H9 (cell line): ENCODE data around the gene CEP68. TPM values are rescaled to one million over a fixed set of nuclear protein-coding genes. Genes with fewer than 3 reads are reported as not detected.
A peak's percentile ranks its signal among the peaks of the same experiment; 100 is the strongest.

Experiments
- DNase-seq: peaks from one replicate; pipeline ENCODE4 v3.0.0-alpha.2; 2017
- H2AFZ ChIP-seq: one replicate; pipeline ENCODE4 v1.6.1; 2013; ENCODE audit warnings: mild to moderate bottlenecking, low read length, control low read depth, moderate library complexity
- H2AK5ac ChIP-seq: 2 replicates; pipeline ENCODE4 v1.6.1; 2013; ENCODE audit warnings: low read length, control low read depth, mixed read lengths; ENCODE audit not compliant: insufficient read length
- H2BK120ac ChIP-seq: one replicate; pipeline ENCODE4 v1.6.1; 2013; ENCODE audit warnings: low read depth, mild to moderate bottlenecking, low read length, control low read depth, inconsistent platforms; ENCODE audit not compliant: poor library complexity, severe bottlenecking
- H2BK12ac ChIP-seq: 2 replicates; pipeline ENCODE4 v1.6.1; 2013; ENCODE audit warnings: low read length, control low read depth, mixed read lengths, low read depth; ENCODE audit not compliant: insufficient read length
- H2BK15ac ChIP-seq: 2 replicates; pipeline ENCODE4 v1.6.1; 2013; ENCODE audit warnings: low read depth, low read length, control low read depth
- H2BK20ac ChIP-seq: one replicate; pipeline ENCODE4 v1.6.1; 2013; ENCODE audit warnings: low read depth, mild to moderate bottlenecking, low read length, control low read depth, inconsistent platforms; ENCODE audit not compliant: poor library complexity, severe bottlenecking
- H2BK5ac ChIP-seq: 2 replicates; pipeline ENCODE4 v1.6.1; 2013; ENCODE audit warnings: low read length, control low read depth, mixed read lengths; ENCODE audit not compliant: insufficient read length
- H3K14ac ChIP-seq: 2 replicates; pipeline ENCODE4 v1.6.1; 2013; ENCODE audit warnings: low read length, control low read depth; ENCODE audit not compliant: insufficient read depth
- H3K18ac ChIP-seq: 2 replicates; pipeline ENCODE4 v1.6.1; 2013; ENCODE audit warnings: low read depth, mild to moderate bottlenecking, mixed read lengths, low read length, control low read depth; ENCODE audit not compliant: insufficient read length
- H3K23ac ChIP-seq: 2 replicates; pipeline ENCODE4 v1.6.1; 2013; ENCODE audit warnings: low read length, control low read depth, mixed read lengths, low read depth; ENCODE audit not compliant: insufficient read length
- H3K23me2 ChIP-seq: 2 replicates; pipeline ENCODE4 v1.6.1; 2013; ENCODE audit warnings: low read depth, mild to moderate bottlenecking, mixed read lengths, low read length, control low read depth; ENCODE audit not compliant: insufficient read length, poor library complexity, severe bottlenecking
- H3K27ac ChIP-seq: 2 replicates; pipeline ENCODE4 v1.5.1; 2013; ENCODE audit warnings: low read length, control low read depth, mixed read lengths, low read depth; ENCODE audit not compliant: insufficient read length
- H3K27me3 ChIP-seq: 2 replicates; pipeline ENCODE4 v1.6.1; 2013; ENCODE audit warnings: low read length, control low read depth, inconsistent platforms; ENCODE audit not compliant: insufficient read depth
- H3K4ac ChIP-seq: 2 replicates; pipeline ENCODE4 v1.6.1; 2013; ENCODE audit warnings: low read depth, mild to moderate bottlenecking, control low read depth, inconsistent platforms, low read length, moderate library complexity
- H3K4me1 ChIP-seq: 2 replicates; pipeline ENCODE4 v1.6.1; 2013; ENCODE audit warnings: low read length, control low read depth, inconsistent platforms; ENCODE audit not compliant: insufficient read depth
- H3K4me2 ChIP-seq: 2 replicates; pipeline ENCODE4 v1.6.1; 2013; ENCODE audit warnings: low read length, control low read depth, mixed read lengths; ENCODE audit not compliant: insufficient read length, insufficient read depth
- H3K56ac ChIP-seq: 2 replicates; pipeline ENCODE4 v1.6.1; 2013; ENCODE audit warnings: low read depth, mild to moderate bottlenecking, mixed read lengths, low read length, control low read depth; ENCODE audit not compliant: insufficient read length
- H3K79me1 ChIP-seq: 2 replicates; pipeline ENCODE4 v1.6.1; 2013; ENCODE audit warnings: low read depth, mild to moderate bottlenecking, moderate library complexity, low read length, control low read depth, inconsistent platforms; ENCODE audit not compliant: insufficient read depth, poor library complexity, severe bottlenecking
- H3K79me2 ChIP-seq: 2 replicates; pipeline ENCODE4 v1.6.1; 2013; ENCODE audit warnings: low read length, control low read depth, inconsistent platforms; ENCODE audit not compliant: insufficient read depth
- H3K9ac ChIP-seq: 2 replicates; pipeline ENCODE4 v1.6.1; 2013; ENCODE audit warnings: low read length, control low read depth, mixed read lengths; ENCODE audit not compliant: insufficient read length; ENCODE audit errors: extremely low read depth
- H3K9me3 ChIP-seq: one replicate; pipeline ENCODE4 v1.6.1; 2013; ENCODE audit warnings: low read depth, low read length, inconsistent platforms; ENCODE audit not compliant: control insufficient read depth
- H3T11ph ChIP-seq: one replicate; pipeline ENCODE4 v1.6.1; 2013; ENCODE audit warnings: mild to moderate bottlenecking, low read length, control low read depth, inconsistent platforms
- H4K20me1 ChIP-seq: one replicate; pipeline ENCODE4 v1.6.1; 2013; ENCODE audit not compliant: control insufficient read depth, insufficient read length, insufficient read depth
- H4K5ac ChIP-seq: 2 replicates; pipeline ENCODE4 v1.6.1; 2013; ENCODE audit warnings: low read depth, mild to moderate bottlenecking, mixed read lengths, low read length, control low read depth; ENCODE audit not compliant: insufficient read length
- H4K8ac ChIP-seq: replicated peaks from 2 replicates; pipeline ENCODE4 v1.6.1; 2013; ENCODE audit warnings: low read length, control low read depth, mixed read lengths, low read depth; ENCODE audit not compliant: insufficient read length
- H4K91ac ChIP-seq: 2 replicates; pipeline ENCODE4 v1.6.1; 2013; ENCODE audit warnings: low read depth, mild to moderate bottlenecking, moderate library complexity, mixed read lengths, low read length, control low read depth; ENCODE audit not compliant: insufficient read length
- H3K27ac Mint-ChIP-seq, 3 experiments: 2 replicates in 2 of 3; 3 replicates in 1 of 3; pipeline ENCODE4 v1.8.0; 2020 to 2021; ENCODE audit warnings: mixed read lengths in 3 of 3, mild to moderate bottlenecking in 1 of 3, moderate library complexity in 1 of 3
- H3K27me3 Mint-ChIP-seq: 2 replicates; pipeline ENCODE4 v1.8.0; 2021; ENCODE audit warnings: low read depth, mild to moderate bottlenecking, moderate library complexity, mixed read lengths
- H3K36me3 Mint-ChIP-seq, 3 experiments: 2 replicates in 2 of 3; 3 replicates in 1 of 3; pipeline ENCODE4 v1.8.0; 2020 to 2021; ENCODE audit warnings: low read depth in 3 of 3, mixed read lengths in 3 of 3; ENCODE audit not compliant: insufficient read depth in 1 of 3
- H3K4me1 Mint-ChIP-seq, 2 experiments: 2 replicates each; pipeline ENCODE4 v1.8.0; 2020; ENCODE audit warnings: mixed read lengths in 2 of 2
- H3K4me3 Mint-ChIP-seq, 2 experiments: 2 replicates in 1 of 2; 3 replicates in 1 of 2; pipeline ENCODE4 v1.8.0; 2020 to 2021; ENCODE audit warnings: mild to moderate bottlenecking in 2 of 2, mixed read lengths in 2 of 2, moderate library complexity in 1 of 2
- H3K9me3 Mint-ChIP-seq, 2 experiments: 2 replicates in 1 of 2; 3 replicates in 1 of 2; pipeline ENCODE4 v1.8.0; 2020; ENCODE audit warnings: mild to moderate bottlenecking in 2 of 2, mixed read lengths in 2 of 2, moderate library complexity in 1 of 2
- WGBS: extraction: QIAGEN DNeasy Blood & Tissue Kit; methylation state at CpG from one replicate; pipeline ENCODE4 v1.1.7; 2013; ENCODE audit warnings: missing lambda C conversion rate, low lambda C conversion rate, mixed read lengths; ENCODE audit not compliant: insufficient read length; ENCODE audit errors: extremely low coverage; 5-methylcytosine and 5-hydroxymethylcytosine counted together
- total RNA-seq: library from RNA; stranded (reverse); gene quantifications from 2 replicates; pipeline ENCODE4 v1.2.1, GENCODE V29; 2021
- TF ChIP-seq, protein P1 (sequence below): fragments of 200-600 bp; sonication (generic); conservative IDR thresholded peaks from 3 replicates; pipeline ENCODE4 v1.8.0; 2021; ENCODE audit warnings: antibody characterized with exemption, mild to moderate bottlenecking

Gene CEP68
- total RNA-seq, 1 experiment from 2014 or later = 20.2 TPM

DNA sequence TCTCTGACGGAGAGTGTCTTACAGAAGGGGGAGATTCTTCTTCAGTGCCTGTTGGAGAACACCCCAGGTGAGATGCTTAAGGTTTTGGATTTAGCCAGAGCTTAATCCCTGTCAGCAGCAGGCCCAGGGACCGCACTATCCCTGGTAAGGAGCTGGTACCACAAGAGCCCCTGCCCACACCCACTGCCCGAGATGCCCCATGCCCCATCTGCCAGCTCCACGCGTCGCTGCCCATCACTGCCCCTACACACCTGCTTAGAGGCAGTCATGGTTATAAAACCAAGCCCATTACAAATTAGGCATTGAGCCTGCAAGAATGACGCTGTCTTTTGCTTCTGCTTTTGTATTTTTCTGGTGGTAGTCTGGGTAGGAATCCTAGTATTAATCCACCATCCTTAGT is 21.7 kb downstream of the CEP68 start:
- H3K9me3 ChIP-seq = no peaks in the 10 kb centered on the region
- no peaks in the 10 kb centered on the region for H3K27me3 ChIP-seq
- no peak overlapping the region for H3K27ac ChIP-seq
- H3K79me2 ChIP-seq = no peaks in the 10 kb centered on the region
- H2BK12ac ChIP-seq = no peak overlapping the region
- no peak overlapping the region for H2BK20ac ChIP-seq
- TF ChIP-seq, protein P1, sequence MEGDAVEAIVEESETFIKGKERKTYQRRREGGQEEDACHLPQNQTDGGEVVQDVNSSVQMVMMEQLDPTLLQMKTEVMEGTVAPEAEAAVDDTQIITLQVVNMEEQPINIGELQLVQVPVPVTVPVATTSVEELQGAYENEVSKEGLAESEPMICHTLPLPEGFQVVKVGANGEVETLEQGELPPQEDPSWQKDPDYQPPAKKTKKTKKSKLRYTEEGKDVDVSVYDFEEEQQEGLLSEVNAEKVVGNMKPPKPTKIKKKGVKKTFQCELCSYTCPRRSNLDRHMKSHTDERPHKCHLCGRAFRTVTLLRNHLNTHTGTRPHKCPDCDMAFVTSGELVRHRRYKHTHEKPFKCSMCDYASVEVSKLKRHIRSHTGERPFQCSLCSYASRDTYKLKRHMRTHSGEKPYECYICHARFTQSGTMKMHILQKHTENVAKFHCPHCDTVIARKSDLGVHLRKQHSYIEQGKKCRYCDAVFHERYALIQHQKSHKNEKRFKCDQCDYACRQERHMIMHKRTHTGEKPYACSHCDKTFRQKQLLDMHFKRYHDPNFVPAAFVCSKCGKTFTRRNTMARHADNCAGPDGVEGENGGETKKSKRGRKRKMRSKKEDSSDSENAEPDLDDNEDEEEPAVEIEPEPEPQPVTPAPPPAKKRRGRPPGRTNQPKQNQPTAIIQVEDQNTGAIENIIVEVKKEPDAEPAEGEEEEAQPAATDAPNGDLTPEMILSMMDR = no peak
- H3K4me2 ChIP-seq = no peak overlapping the region
- DNase-seq = no peak
- H3K4me1 ChIP-seq = peaks cover 10% of the 10 kb centered on the region; the same call in 1 of the 2 replicates
- no peaks in the 10 kb centered on the region for H3K23me2 ChIP-seq
- H3K36me3 Mint-ChIP-seq = peaks cover 15 to 63% (median 57%) of the 10 kb centered on the region in 3 experiments
- no peak overlapping the region for H3K56ac ChIP-seq
- H3K27ac Mint-ChIP-seq = peak overlapping the region in 2 of 3 experiments; percentile 34 to 97; a peak in 3 of 7 replicates
- H2BK15ac ChIP-seq = no peak overlapping the region
- H2BK120ac ChIP-seq = no peak overlapping the region
- H2AFZ ChIP-seq = no peak overlapping the region
- no peak overlapping the region for H2BK5ac ChIP-seq
- no peak overlapping the region for H3K14ac ChIP-seq
- no peaks in the 10 kb centered on the region for H3K79me1 ChIP-seq
- H4K91ac ChIP-seq = no peak overlapping the region
- H3K4me1 Mint-ChIP-seq = peaks cover 25 to 27% of the 10 kb centered on the region in 2 experiments
- H4K20me1 ChIP-seq = no peaks in the 10 kb centered on the region
- H3K23ac ChIP-seq = no peak overlapping the region
- H3K27me3 Mint-ChIP-seq = no peaks in the 10 kb centered on the region
- no peak overlapping the region for H3K9ac ChIP-seq
- no CpG with 5 or more reads among the region's 7 CpGs for WGBS
- no peak overlapping the region for H3T11ph ChIP-seq
- peak overlapping the region in 1 of 2 experiments; percentile 62; a peak in 3 of 5 replicates for H3K4me3 Mint-ChIP-seq
- H3K4ac ChIP-seq = no peak overlapping the region
- no peaks in the 10 kb centered on the region for H3K9me3 Mint-ChIP-seq
- no peak overlapping the region for H2AK5ac ChIP-seq
- H4K8ac ChIP-seq = no peak overlapping the region
- H4K5ac ChIP-seq = no peak overlapping the region
- H3K18ac ChIP-seq = no peak overlapping the region
